Head of caudate nucleus (tissue), 42 donors: ENCODE results near the gene CDK5RAP2.
A peak's percentile ranks its signal among the peaks of the same experiment; 100 is the strongest.
"Not testable (repeated sequence)": the region's sequence is repeated elsewhere in the genome, so short reads cannot be mapped to it uniquely, and the experiment has no call there.

Source experiments
- DNase-seq, 42 donors: peaks; one replicate each; pipeline versions ENCODE4 v3.0.0 to v3.0.0-alpha.2; 2020 to 2021; ENCODE audit warnings: mixed read lengths in 7 of 42
- intact Hi-C: fragments of 100-400 bp; cut with DNase I; formaldehyde crosslinking; loops from one replicate; pipeline ENCODE4 v1.15.0; 2022

Gene CDK5RAP2

GRCh38 chr9:120482424-120483186 lies 97.4 kb downstream of the CDK5RAP2 start:
- intact Hi-C loops = no loop called here
- peak in 3 of 42 donors; percentile 5 to 52 (median 26) for DNase-seq

- DNase-seq = no peak
- intact Hi-C loops = no loop called here
Observed at GRCh38 chr9:120481846-120482245, 98.1 kb downstream of the CDK5RAP2 start.

- intact Hi-C loops = no loop called here
- no peak for DNase-seq
Observed at GRCh38 chr9:120481248-120481647, 98.7 kb downstream of the CDK5RAP2 start.

GRCh38 chr9:120480707-120481106 lies 99.3 kb downstream of the CDK5RAP2 start:
- intact Hi-C loops = no loop called here
- DNase-seq = no peak

- intact Hi-C loops = loop anchor here (5.0 kb wide), 1 partner anchor 1111 kb away; the partner anchor contains the start of gene BRINP1
Observed at GRCh38 chr9:120478208-120478607, 101.8 kb downstream of the CDK5RAP2 start.

GRCh38 chr9:120477534-120478001 lies 102.4 kb downstream of the CDK5RAP2 start:
- peak; percentile 44 to 88 (median 73) for DNase-seq
- intact Hi-C loops = loop anchor here (5.0 kb wide), 1 partner anchor 1110 kb away; the partner anchor contains the start of gene BRINP1

More at GRCh38 chr9:120478208-120478607, 101.8 kb downstream of the CDK5RAP2 start:
- DNase-seq = no peak

GRCh38 chr9:120475341-120475740 lies 104.6 kb downstream of the CDK5RAP2 start:
- DNase-seq = no peak
- intact Hi-C loops = loop anchor here (5.0 kb wide), 1 partner anchor 1108 kb away; the partner anchor contains the start of gene BRINP1

- intact Hi-C loops = loop anchor here (5.0 kb wide), 1 partner anchor 1107 kb away; the partner anchor contains the start of gene BRINP1
- no peak for DNase-seq
Observed at GRCh38 chr9:120474591-120475243, 105.2 kb downstream of the CDK5RAP2 start.

GRCh38 chr9:120473608-120474007 lies 106.4 kb downstream of the CDK5RAP2 start:
- peak in 24 of 42 donors; percentile 3 to 74 (median 22) for DNase-seq
- intact Hi-C loops = no loop called here

- DNase-seq = peak in 1 of 42 donors; percentile 10
- intact Hi-C loops = loop anchor here (10.0 kb wide), 1 partner anchor 51 kb away; no protein-coding TSS in a partner anchor
Observed at GRCh38 chr9:120465685-120466407, 114.1 kb downstream of the CDK5RAP2 start.

GRCh38 chr9:120464887-120465421 lies 115.0 kb downstream of the CDK5RAP2 start:
- DNase-seq = no peak
- intact Hi-C loops = loop anchor here (10.0 kb wide), 1 partner anchor 50 kb away; no protein-coding TSS in a partner anchor

- DNase-seq = no peak
- intact Hi-C loops = loop anchor here (10.0 kb wide), 1 partner anchor 50 kb away; no protein-coding TSS in a partner anchor
Observed at GRCh38 chr9:120464176-120464886, 115.6 kb downstream of the CDK5RAP2 start.

GRCh38 chr9:120463765-120464164 lies 116.2 kb downstream of the CDK5RAP2 start:
- no peak for DNase-seq
- intact Hi-C loops = loop anchor here (10.0 kb wide), 1 partner anchor 49 kb away; no protein-coding TSS in a partner anchor

- not testable (repeated sequence) for DNase-seq
- intact Hi-C loops = loop anchor here (10.0 kb wide), 1 partner anchor 47 kb away; no protein-coding TSS in a partner anchor
Observed at GRCh38 chr9:120461677-120462076, 118.3 kb downstream of the CDK5RAP2 start.

- intact Hi-C loops = no loop called here
- no peak for DNase-seq
Observed at GRCh38 chr9:120456218-120456617, 123.7 kb downstream of the CDK5RAP2 start.

- intact Hi-C loops = no loop called here
- no peak for DNase-seq
Observed at GRCh38 chr9:120454467-120454866, 125.5 kb downstream of the CDK5RAP2 start.

GRCh38 chr9:120453792-120454191 lies 126.2 kb downstream of the CDK5RAP2 start:
- peak in 1 of 42 donors; percentile 5 for DNase-seq
- intact Hi-C loops = no loop called here

GRCh38 chr9:120452631-120453030 lies 127.3 kb downstream of the CDK5RAP2 start:
- DNase-seq = peak in 24 of 42 donors; percentile 5 to 72 (median 36)
- intact Hi-C loops = no loop called here
